DMS 273 treated with DMSO at 0.1 percent for 48 hours (cell line): ENCODE results near the gene PPP1CC.
"Not testable (repeated sequence)": the region's sequence is repeated elsewhere in the genome, so short reads cannot be mapped to it uniquely, and the experiment has no call there.

Experiments used
- DNase-seq: peaks from one replicate; lab custom pipeline; 2025; lab: John Stamatoyannopoulos, UW

The PPP1CC gene

DNA sequence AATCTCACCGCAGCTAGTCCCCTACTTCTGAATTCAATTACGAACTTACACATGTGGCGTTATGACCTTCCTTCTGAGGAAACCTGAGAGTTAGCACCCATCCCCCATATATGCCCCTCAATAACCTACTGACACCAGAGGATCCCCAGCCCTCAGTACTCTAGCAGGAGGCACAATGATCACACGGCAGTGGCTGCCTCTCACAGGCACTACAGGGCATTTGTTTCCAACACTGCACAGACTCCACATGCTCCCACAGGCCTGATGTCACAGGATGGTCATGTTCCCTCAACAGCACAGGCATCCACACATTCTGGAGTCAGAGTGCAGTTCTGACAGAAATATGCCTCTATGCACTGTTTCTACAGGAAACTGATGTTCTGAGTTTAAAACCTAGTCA lies 17.4 kb downstream of the PPP1CC start:
- no peak for DNase-seq

DNA sequence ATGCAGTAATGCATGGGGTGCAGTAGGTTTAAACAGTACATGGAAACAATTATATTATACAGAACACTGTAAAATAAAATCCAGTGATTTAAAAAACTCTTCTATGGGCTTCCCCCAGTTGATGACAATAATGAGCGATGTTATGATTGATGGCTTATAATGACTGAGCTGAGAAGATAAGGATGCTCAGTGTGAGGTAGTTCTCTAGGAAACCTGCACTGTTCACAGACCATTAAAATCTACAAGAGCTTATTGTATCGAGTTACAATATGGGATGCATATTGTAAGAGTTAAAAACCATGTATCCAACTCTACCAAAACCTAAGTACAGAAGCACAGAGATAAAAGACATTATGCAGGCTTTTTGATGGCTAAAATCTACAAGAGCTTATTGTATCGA lies 19.8 kb downstream of the PPP1CC start:
- DNase-seq: not testable (repeated sequence)

DNA sequence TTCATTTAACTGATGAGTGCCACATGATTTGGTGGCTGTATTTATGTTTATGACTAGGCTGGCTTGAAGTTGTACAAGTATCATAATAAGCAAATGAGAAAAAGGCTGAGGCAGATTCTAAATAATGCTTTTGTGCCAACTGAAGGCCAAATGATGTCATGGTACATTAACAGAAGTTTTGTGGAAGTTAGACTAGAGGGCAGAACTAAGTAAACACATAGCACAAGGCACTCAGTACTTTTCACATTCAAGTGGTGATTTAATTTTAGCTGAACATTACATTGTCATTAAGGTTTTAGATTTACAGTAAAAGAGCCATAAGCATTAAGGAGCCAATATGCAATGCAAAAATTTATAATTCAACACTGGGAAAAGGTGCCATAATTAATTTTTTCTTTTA lies 21.1 kb downstream of the PPP1CC start:
- no peak for DNase-seq

DNA sequence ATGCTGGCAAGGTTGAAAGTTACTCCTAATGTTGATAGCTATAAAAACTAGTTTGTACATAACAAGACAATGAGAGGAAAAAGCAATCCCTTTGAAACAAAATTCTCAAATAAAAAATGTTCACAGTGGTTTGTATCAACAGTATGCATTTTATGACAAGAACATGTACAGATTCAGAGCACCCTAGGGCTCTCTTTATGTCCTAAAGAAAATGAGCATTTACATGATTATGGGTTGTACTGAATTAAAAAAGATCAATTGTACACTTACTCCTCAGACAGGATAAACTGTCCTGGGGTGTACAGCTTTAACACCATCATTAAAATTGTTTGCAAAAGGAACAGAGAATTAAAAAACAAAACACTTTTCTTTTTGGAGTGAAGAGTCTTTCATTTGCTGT lies 22.2 kb downstream of the PPP1CC start:
- no peak for DNase-seq

- DNase-seq: no peak
Measured at GRCh38 chr12:110718222-110718908, 24.3 kb downstream of the PPP1CC start.

- no peak for DNase-seq
Measured at GRCh38 chr12:110717037-110717436, 25.7 kb downstream of the PPP1CC start.

DNA sequence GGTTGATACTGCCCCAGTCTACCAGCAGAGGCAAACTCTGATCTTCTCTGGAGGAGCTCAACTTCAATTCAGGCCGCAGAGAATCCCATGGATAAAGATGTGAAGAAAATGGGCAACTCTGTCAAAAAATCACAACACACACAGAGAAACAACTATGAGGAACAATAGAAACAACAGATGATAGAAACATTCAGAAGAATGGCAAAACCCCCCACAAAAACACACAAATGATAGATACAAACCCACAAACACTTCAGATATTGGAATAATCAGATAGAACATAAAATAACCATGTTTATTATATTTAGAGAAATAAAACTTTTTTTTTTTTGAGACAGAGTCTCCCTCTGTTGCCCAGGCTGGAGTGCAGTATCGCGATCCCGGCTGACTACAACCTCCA lies 33.8 kb downstream of the PPP1CC start:
- no peak for DNase-seq

DNA sequence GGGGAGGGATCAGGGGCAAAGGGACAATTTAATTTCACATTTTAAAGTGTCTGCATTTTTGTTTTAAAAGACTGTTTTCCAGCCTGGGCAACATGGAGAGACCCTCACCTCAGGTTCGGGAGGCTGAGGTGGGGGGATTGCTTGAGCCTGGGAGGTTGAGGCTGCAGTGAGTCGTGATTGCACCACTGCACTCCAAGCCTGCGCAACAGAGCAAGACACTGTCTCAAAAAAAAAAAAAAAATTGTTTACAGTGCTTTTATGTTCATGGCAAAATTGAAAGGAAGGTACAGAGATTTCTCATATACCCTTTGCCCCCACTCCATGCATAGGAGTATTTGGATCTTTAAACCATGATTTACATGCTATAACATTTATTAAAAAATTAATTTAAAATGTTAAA lies 37.4 kb downstream of the PPP1CC start:
- DNase-seq: no peak

DNA sequence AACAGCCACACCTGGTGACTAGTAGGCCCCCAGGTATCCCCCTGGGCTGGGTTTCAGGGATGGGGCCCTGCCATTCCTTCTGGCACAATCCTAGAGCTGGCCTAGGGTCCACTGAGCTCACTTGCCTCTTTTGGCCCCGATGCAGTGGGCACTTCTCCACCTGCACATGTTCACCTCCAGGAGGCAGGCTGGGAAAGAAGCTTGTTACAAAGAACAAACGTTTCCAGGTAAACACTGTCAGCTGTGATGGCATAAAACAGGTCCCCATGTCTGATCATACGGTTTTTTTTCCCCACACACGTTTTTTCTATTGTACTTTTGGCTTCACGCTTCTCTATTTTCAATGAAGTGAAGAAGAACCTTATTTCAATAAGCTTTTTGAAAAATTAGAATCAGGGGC lies 37.9 kb downstream of the PPP1CC start:
- no peak for DNase-seq

GRCh38 chr12:110704231-110704630 lies 38.5 kb downstream of the PPP1CC start:
- no peak for DNase-seq

- DNase-seq: no peak
Measured at GRCh38 chr12:110702081-110702480, 40.6 kb downstream of the PPP1CC start.

DNA sequence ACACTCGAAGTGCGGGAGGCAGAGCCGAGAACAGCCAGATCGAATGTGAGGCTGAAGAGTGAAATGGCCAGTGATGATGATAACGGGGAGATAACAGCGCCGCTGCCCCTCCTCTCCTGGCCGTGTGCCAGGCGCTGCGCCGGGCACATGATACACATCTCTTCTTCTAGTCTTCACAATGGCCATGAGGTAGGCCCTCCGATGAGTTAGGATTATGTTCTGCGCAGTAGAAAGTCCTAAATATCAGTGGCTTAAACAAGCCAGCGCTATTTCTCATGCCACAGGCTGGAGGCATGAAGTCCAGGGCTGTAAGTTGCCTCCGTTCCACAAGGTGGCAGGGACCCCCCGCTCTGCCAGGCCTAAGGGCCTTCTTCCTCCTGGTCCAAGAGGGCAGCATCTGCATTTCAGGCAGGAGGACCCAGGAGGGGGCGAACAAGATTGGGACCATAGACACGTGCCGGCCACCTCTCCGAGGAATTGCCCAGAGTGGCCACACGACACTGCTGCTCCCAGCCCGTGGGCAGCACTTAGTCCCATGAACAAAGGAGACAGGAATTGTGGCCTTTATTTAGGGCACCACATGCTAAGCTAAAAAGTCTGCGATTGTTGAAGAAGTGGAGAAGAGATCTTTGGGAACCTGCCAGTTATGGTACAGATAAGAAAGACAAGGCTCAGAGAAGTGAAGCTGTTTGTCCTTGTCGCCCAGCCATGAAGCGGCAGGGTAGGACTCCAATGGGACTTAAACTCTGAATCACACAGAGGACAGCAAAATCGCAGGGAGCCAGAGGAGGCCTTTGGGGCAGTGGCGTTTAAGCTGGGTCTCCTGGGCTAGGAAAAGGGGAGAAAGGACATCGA lies 42.9 kb downstream of the PPP1CC start:
- DNase-seq: no peak

DNA sequence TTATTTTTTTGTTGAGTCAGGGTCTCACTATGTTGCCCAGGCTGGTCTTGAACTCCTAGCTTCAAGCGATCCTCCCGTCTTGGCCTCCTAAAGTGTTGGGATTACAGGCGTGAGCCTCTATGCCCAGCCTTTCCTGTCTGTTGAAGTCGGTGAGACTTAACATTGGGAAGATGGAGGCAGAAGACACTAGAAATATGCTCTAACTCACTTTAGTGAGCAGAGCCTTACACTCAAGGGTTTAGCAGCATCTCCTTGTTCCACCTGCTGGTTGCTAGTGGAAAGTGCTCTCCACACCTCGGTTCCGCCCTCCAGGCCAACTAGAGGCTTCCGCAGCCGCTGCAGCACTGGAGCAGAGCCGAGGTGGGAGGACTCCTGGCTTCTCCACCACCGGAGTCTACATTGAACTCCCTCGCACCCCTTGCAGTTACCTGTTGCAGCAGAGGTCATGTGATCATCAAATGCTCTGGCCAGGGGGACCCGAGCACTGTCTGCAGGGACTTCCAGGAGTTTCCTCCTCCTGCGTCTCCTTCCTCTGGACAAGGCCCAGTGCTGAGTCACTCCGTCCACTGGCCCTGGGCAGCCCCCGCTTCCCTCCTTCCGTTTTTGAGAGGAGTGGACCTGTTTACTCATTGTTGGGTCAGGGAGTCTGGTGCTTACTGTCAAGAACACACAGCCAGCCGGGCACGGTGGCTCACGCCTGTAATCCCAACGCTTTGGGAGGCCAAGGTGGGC lies 44.4 kb downstream of the PPP1CC start:
- peak; percentile 58 for DNase-seq

- DNase-seq: no peak
Measured at GRCh38 chr12:110697236-110697635, 45.5 kb downstream of the PPP1CC start.

GRCh38 chr12:110696283-110696682 lies 46.4 kb downstream of the PPP1CC start:
- DNase-seq: no peak

DNA sequence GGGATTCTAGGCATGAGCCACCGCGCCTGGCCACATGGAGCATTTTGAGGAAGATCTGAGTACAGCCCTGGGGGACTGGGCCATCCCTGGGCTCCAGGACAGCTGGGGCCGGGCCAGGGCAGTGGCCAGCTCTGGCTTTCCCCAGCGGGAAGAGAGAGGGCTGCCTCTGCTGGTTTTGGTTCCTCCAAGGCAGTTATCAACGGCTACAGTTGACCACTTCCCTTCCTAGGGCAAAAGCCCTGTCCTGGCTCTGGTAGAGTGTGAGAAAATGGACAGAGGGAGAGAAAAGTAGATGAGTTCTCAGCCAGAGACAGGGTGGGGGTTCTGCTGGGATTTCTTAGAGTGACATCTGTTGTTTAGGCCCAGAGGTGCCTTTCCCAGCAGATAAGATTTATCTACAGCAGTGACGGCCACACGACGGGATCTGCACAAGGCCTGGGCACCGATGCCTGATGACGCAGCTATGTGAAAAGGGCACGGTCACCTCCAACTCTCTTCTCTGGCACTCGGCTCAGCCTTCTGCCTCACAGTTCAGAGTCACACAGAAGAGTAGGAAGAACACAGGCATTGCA lies 48.3 kb downstream of the PPP1CC start:
- no peak for DNase-seq

GRCh38 chr12:110693731-110694130 lies 49.0 kb downstream of the PPP1CC start:
- DNase-seq: no peak

- no peak for DNase-seq
Measured at GRCh38 chr12:110690127-110690430, 52.6 kb downstream of the PPP1CC start.

GRCh38 chr12:110689281-110690126 lies 53.2 kb downstream of the PPP1CC start:
- DNase-seq: no peak

- no peak for DNase-seq
Measured at GRCh38 chr12:110688446-110689280, 54.0 kb downstream of the PPP1CC start, which contains the start of gene HVCN1. TSS of gene HVCN1 (minus strand) at chr12:110689115. CDS start at chr12:110683245, 5,870 bp downstream.
